Pulmonary artery endothelial cell (primary cell): ENCODE data around the gene IRAK1. TPM values are rescaled to one million over a fixed set of nuclear protein-coding genes. Genes with fewer than 3 reads are reported as not detected.

Experiments used
- DNase-seq: peaks from one replicate; pipeline ENCODE4 v3.0.0-alpha.2; 2011; ENCODE audit warnings: low read depth, low spot score
- total RNA-seq: library from RNA; depleted of rRNA; stranded (reverse); fragments of >200 nt; gene quantifications from 2 replicates; pipeline ENCODE4 v1.2.3, GENCODE V29; 2014

The IRAK1 gene
- total RNA-seq, 1 donor from 2014 or later, result 93.2 TPM

DNA sequence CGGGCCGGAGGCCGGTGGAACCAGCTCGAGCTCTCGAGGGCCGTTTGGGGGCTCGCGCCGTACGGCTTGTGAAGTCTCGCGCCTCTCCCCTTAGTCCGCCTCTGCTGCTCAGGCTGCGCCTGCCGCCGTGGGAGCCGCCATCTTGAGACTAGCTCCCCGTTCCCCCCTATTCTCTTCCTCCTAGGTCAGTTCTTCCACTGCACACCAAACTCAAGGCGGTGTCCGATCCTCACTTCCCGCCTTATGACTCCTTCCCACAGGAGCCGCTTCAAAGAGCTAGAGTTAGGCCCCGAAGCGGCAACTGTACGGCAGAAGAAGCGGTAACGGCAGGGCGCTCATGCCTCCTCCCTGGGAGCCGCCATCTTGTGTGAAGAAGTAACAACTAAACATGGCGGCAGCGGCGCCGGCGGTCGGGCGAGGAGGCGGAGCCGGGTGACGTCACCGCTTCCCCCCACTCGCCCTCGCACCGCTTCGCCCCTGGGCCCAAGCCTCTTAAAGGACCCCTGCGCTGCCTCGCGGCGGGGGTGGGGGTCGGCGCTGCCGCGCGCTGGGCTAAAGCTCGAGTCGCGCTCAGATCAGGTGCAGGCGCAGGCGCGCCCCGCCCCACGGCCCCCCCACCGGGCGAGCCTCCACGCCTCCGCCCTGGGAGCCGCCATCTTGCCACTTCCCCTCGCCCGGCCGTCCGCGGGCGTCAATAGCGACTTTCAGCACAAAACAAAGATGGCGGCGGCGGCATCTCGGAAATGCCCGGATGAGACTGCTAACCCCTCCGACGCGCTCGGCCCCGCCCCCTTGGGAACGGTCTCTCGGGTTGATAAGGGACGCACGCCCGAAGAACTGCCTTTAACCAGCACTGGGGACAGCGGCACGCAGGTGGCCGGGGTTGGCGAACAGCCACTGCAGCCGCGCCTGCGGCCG lies 48.0 kb downstream of the IRAK1 start, which contains the start of gene HCFC1:
HCFC1 (minus strand) TSS at position 369 of the 918 bp plus-strand sequence. CDS start 978 bp downstream, outside the sequence.
- DNase-seq, result no peak

DNA sequence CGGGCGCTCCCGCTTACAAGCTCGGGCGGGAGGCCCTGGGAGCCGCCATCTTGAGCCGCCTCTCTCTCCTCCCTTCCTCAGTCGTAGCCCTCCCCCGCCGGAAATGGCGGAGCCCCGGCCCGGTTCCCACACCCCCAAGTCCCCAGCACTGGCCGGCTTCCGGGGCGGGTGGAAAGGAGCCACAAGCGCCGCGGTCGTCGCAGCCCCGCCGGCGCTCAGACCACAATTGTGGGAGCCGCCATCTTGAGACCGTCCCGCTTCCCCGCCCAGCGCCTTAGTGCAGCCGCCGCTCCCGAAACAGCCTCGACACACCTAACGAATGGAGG lies 48.6 kb downstream of the IRAK1 start:
- peak; percentile 68 for DNase-seq

DNA sequence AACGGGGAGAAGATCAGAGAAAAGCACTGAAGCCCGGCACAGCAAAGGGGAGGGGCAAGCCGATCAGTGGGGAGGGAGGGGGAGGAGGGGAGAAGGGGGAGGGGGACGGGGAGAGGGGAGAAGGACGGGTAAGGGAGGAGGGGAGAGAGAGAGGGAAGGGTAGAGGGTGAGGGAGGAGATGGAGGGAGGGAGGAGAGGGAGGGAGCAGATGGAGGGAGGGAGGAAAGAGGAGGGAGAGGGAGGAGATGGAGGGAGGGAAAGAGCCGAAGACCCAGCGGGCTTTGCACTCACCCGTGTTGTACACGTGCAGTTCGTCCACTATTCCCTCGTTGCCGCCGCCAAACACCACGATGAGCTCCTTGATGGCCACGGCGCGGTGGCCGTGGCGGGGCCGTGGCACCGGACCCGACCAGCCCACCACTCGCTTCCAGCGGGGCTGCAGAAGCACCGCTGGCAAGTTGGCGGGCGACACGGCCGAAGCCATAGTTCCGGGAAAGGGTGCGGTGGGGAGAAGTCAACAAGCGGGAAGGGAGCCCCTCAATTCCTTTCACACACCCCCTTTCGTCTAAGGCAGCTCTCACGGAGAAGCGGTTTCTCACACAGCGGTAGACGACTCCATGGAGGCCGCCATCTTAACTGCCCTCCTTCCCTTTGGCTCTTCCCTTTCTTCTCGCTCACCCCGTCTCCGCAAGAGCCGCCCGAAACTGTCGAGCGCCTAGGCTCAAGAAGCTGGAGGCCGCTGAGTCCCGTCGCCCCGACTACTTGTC lies 49.2 kb downstream of the IRAK1 start:
- no peak for DNase-seq

DNA sequence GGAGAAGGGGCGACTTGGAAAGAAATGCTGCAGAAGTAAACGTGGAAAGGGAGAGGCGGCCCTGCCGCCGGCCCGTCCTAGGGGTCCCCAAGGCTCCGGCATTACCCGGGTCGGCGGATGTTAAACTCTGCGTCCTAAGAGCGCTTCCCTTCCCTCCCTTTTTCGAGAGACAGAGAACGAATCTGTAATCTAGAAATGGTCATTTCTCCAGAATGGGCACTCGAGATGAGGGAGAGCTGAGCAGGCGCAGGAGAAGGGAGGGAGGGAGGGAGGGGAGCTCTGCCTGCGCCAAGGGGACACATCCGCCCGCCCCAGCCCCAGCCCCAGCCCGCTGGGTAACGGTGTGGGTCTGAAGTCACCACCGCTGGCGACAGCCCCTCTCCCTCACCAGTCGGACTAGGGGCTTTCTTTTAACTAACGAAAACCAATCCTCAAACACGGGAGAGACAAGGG lies 49.8 kb downstream of the IRAK1 start:
- no peak for DNase-seq

DNA sequence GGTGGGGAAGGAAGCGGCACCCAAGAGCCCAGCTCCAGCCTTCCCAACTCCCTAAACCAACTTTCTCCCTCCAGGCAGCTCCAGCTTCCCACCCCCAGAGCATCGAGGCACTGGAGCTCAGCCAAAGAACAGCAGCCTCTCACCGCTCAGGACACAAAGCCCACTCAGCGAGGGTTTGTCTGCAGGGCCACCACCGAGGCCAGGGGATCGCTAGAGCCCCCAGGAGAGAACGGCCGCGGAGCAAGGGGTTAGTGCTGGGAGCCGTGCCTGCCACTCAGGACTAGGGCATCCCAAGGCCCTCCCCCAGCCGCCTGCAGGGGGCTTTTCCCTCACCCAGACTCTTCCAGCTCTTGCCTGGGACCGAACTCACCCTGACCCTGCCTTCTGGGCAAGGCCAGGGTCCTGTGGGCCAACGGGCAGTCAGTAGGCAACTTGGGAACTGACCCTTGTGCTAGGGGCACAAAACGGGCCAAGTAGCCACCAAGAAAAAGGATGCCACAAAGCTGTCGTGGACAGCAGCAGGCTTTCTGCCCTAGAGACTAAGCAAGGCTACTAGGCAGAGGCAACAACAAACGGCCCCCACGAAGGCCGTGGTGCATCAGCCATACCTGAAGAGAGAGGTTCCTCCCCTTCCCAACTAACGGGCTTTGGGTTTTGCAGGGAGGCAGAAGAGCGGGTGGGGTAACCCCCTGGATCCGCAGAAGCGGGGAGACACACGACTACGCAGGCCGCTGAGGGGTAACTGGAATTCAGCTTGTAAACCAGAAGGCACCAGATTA lies 50.4 kb downstream of the IRAK1 start:
- DNase-seq, result no peak

DNA sequence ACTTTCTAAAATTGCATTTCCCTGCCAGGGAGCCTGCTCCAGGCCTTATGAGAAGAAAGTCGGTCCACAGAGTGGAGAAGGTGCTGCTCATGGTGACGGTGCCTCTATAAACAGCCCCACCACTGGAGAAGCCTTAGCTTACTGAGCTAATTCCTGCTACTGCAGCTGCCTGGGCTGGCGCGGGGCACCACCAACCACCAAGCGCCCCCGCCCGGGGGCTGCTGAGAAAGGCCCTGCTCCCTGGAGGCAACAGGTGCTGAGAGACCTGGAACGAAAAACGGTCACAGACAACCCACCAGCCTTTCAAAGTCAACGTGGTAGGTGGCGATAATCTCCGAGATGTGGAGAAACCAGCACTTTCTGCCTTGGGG lies 51.0 kb downstream of the IRAK1 start:
- no peak for DNase-seq

DNA sequence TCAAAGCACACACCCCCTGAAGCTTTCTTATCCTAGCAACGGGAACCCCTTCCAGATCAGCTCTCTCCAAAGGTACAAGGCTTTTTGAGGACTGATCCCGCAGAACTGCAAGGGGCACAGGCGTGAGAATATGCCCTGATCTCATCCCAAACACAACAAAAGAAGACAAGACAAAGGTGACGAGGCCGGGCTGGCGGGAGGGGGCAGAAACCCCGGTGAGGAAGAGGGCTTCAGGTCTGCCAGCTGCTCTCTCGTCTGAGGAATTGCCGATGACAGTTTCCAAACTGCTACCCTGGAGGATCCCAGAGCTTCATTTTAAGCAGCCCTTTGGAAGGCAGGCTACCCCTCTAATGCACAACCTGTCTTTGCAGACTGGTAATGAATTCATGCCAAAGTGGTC lies 51.4 kb downstream of the IRAK1 start:
- DNase-seq, result no peak

DNA sequence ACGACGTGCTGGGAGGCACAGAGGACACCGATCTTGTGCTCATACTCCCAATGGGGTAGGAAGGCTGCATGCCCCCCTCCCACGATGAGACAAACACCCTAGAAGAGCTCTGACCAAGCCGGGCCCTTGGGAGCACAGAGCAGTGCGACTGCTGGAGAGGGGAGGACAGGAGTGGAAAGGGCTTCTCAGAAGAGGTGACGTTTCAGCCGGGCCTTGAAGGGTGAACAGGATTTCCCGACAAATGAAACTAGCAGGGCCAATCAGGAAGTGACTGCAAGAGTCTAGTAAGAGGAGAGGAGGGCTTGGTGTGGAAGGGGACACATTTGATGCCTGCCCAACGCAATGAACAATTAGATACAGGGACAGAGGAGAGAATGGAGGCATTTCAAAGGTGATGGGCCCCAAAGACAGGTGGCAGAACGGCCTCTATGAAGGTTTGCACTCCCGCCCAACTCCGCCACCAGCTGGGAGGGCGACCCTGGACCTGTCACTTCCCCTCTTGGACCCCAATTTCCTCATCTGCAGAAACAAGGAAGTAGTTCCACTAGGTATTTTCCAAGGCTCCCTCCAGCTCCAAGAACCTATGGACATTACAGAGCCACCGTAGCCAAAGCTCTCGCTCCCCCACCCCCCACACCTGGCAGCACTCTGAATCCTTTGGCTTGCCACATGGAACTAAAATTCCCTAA lies 52.0 kb downstream of the IRAK1 start:
- no peak for DNase-seq

DNA sequence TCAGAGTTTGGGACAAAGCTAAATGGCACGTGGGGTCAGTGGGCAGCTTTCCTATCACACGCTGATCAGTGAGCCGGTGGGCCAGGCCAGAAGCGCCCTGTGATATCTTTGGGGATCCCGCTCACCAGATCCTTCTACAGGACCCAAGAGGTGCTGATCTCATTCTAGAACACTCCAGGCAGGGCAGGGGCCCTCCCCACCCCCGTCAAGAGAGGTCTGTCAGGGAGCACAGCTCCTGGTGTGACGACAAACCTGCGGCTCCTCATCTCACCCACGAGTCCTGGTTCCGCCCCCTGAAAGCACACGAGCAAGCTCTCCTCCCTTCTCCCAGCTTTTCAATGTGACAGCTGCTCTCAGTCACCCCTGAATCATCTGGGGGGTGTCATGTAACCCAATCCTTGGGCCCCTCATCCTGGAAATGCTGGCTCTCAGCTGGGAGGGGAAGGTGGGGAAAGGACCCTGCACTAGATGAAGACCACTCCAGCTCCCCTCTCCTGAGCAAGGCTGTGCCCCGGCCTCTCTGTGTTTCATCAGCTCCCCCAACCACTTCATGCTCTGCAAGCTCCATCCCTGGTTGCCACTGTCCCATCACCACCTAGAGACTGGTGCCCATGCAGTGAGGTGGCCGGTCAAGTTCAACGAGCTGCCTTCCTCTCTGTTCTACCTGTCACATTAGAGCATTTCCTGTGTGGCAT lies 52.7 kb downstream of the IRAK1 start:
- DNase-seq, result no peak

DNA sequence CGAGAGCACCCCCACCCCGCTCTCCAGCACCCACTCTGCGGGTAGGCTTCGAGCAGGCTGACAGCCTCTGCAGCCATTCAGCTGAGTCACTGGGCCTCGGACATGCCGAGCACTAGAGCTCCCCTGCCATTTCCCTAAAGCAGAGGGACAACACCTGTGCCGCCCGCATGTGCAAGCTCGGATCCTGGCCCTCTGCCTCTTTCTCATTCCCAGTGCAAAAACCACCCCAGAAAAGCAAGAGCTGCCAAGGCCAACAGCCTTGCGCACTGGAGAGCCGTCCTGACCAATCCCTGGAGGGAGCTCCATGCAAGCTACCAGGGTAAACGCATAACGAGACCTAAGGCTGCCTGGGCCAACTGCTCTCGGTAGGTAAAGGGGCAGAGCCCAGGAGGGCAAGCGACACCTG lies 53.4 kb downstream of the IRAK1 start:
- DNase-seq, result no peak

DNA sequence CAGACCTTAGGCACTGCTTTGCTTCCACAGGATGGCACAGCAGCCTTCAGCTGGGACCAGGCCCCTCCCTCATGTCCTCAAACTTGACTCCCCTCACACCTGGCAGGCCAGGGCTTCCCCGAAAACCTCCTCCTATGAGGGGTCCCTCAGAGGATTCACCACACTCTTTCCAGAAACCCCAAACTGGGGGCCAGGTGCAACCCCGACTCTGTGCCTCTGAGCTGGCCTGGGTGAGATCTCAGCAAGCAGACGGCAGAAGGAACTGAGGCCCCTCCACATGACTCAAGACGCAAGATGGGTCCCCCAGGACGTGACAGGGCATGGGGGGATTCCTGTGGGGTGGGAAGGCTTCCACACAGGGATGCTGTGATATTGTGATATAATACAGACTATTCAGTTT lies 54.3 kb downstream of the IRAK1 start:
- no peak for DNase-seq

DNA sequence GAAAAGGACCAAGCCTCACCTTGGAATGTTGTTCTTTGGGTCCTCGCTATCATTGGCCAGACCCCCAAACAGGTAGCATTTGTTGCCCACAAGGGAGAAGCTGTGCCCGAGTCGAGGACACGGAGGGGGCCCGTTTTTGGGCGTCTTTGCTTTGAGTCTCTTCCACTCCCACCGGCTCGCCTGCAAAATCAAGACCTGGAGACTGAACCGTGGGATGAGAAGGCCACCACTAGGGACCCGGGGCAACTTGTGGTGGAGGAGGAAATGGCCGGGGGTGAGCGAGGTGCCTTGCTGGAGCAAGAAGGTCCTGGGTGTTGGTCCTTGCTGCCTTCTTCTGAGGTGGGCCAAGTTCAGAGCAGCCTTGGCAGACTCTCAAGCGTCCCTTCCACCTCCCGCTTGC lies 55.6 kb downstream of the IRAK1 start:
- no peak for DNase-seq

DNA sequence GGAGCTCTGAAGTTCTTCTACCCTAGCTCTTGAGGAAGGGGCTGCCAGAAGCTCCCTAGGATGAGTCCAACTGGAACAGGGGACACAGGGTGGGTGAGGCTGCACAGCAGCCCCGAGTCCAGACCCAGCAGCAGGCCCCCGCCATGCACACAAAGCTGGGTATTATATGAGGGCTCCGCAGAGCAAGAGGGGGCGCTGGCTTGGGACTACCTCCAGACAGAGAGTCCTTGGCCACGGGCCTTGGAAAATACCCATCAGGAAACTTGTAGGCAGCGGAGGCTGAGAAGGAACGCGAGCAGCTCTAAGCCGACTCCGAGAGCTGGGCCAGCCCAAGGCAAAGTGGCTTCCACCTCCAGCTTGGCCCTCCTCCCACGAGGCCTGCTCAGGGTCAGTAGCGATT lies 56.2 kb downstream of the IRAK1 start:
- no peak for DNase-seq

DNA sequence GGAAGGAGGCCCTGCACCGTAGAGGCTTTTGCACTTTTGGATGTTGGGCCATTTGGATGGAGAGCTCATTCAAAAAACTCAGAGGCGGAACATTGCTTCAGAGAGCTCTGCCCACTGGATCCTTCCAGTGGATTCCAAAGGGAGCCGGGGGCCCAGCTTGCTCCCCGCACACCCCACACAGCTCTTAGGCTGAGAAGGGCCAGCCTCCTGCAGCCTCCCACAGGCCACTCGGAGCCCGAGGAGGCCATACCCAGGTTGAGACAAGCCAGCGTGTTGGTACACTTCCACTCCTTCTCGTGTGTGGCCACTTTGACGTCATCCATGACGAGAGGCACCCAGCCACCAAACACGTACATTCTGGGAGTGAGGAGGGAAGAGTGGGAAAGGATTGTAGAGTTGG lies 58.4 kb downstream of the IRAK1 start:
- no peak for DNase-seq

DNA sequence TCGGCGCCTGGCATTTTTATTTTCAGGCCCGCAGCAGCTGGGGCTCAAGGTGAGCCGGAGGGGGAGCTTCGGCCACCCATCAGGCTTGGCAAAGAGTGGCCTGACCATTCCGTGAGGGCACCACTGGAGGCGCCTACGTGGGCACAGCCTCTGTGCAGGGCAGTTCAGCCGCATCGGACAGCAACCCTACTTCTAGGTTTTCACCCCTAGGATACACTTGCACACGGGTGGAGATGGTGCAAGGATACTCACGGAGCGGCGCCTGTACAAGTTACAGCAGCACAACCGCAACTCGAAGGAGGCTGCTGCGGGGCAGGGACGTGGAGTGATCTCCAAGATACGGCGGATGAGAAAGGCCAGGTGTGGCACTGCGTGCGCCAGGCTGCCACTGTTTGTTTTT lies 58.9 kb downstream of the IRAK1 start:
- DNase-seq, result no peak

Other genes with a start within 250 kb of the IRAK1 start
- gene SRPK3, start 238.9 kb downstream of the IRAK1 start, total RNA-seq, result under 0.01 and 0.07 TPM in 2 replicates
- gene IDH3G, start 225.5 kb downstream of the IRAK1 start, total RNA-seq, result 41.1 and 58.8 TPM in 2 replicates
- 86.6 and 152 TPM in 2 replicates for gene SSR4, start 225.2 kb downstream of the IRAK1 start, total RNA-seq
- gene PDZD4, start 189.4 kb downstream of the IRAK1 start, total RNA-seq, result 0.20 and 0.25 TPM in 2 replicates
- gene L1CAM, start 133.7 kb downstream of the IRAK1 start, total RNA-seq, result 0.11 and 0.13 TPM in 2 replicates
- 0.07 TPM in 1 of 2 replicates, not detected in the other for gene AVPR2, start 115.2 kb downstream of the IRAK1 start, total RNA-seq
- 26.5 and 37.0 TPM in 2 replicates for gene ARHGAP4, start 93.6 kb downstream of the IRAK1 start, total RNA-seq
- gene NAA10, start 84.9 kb downstream of the IRAK1 start, total RNA-seq, result 97.3 and 113 TPM in 2 replicates
- 4.9 and 8.5 TPM in 2 replicates for gene RENBP, start 75.3 kb downstream of the IRAK1 start, total RNA-seq
- 14.8 and 22.9 TPM in 2 replicates for gene HCFC1, start 48.1 kb downstream of the IRAK1 start, total RNA-seq
- 2.9 and 5.3 TPM in 2 replicates for gene TMEM187, start 47.1 kb downstream of the IRAK1 start, total RNA-seq
- 20.4 and 21.6 TPM in 2 replicates for gene MECP2, start 77.8 kb upstream of the IRAK1 start, total RNA-seq
- gene OPN1LW, start 124.3 kb upstream of the IRAK1 start, total RNA-seq, result not detected in 2 replicates
- not detected in 2 replicates for gene OPN1MW, start 162.7 kb upstream of the IRAK1 start, total RNA-seq
- not detected in 2 replicates for gene OPN1MW2, start 199.9 kb upstream of the IRAK1 start, total RNA-seq
- gene OPN1MW3, start 237.7 kb upstream of the IRAK1 start, total RNA-seq, result not detected in 2 replicates